K562 (cell line): Measurements from ENCODE around the gene ENHO. TPM values are rescaled to one million over a fixed set of nuclear protein-coding genes. Genes with fewer than 3 reads are reported as not detected.

Source experiments
- ATAC-seq: fragments of 200-7000 bp; cut with Tn5 transposase; 3 replicates; pipeline ENCODE4 v1.9.1; 2020; ENCODE audit warnings: moderate library complexity
- BruUV-seq: library from RNA; stranded (reverse); fragments of 400-500 nt; replicated peaks from 2 replicates; lab custom pipeline; 2021; lab: Mats Ljungman, UMichigan
- CTCF ChIA-PET: fragments of 300-600 bp; formaldehyde crosslinking; extraction: SDS; loops from one replicate; lab custom pipeline; 2021; ENCODE audit warnings: low intra/inter-chr PET ratio; lab: Yijun Ruan, JAX
- POLR2A ChIA-PET: fragments of 300-600, 350-650 bp; sonication (Branson Sonifier 250); formaldehyde crosslinking; extraction: SDS; loops from one replicate; lab custom pipeline; 2021; ENCODE audit warnings: antibody characterized with exemption, inconsistent platforms; lab: Yijun Ruan, JAX
- DNase-seq, 4 experiments: peaks; one replicate each; pipeline versions ENCODE4 v3.0.0 to v3.0.0-alpha.2; 2011 to 2018; ENCODE audit warnings: low spot score in 3 of 4, mixed read lengths in 3 of 4; ENCODE audit errors: extremely low read depth in 1 of 4
- FAIRE-seq: peaks from 2 replicates; lab custom pipeline; 2011; peaks lifted over from hg19 to GRCh38; lab: Jason Lieb, UNC
- H2AFZ ChIP-seq: 2 replicates; pipeline ENCODE4 v1.6.0; 2011; ENCODE audit warnings: low read depth, low read length, control low read depth, inconsistent platforms
- H3K27ac ChIP-seq: fragments of 200-600 bp; 3 replicates; pipeline ENCODE4 v1.8.0; 2011; ENCODE audit warnings: low read depth, mild to moderate bottlenecking, control low read depth, inconsistent platforms, low read length, moderate library complexity, mixed read lengths; ENCODE audit errors: extremely low read depth
- H3K27me3 ChIP-seq, 2 experiments: fragments of 300-600 bp in 1 of 2; 2 replicates in 1 of 2; 3 replicates in 1 of 2; pipeline versions ENCODE4 v1.6.0 to v1.8.0; 2011; ENCODE audit warnings: inconsistent platforms in 2 of 2, low read length in 2 of 2, mild to moderate bottlenecking in 1 of 2, mixed read lengths in 1 of 2, moderate library complexity in 1 of 2; ENCODE audit not compliant: control insufficient read depth in 2 of 2, insufficient read depth in 2 of 2
- H3K36me3 ChIP-seq: fragments of 300-600 bp; 3 replicates; pipeline ENCODE4 v1.8.0; 2011; ENCODE audit warnings: mild to moderate bottlenecking, low read length, inconsistent platforms; ENCODE audit not compliant: control insufficient read depth, insufficient read depth
- H3K4me1 ChIP-seq, 2 experiments: fragments of 200-600 bp in 1 of 2; replicated peaks in 1 of 2; 2 replicates in 1 of 2; 3 replicates in 1 of 2; pipeline versions ENCODE4 v1.5.1 to v1.8.0; 2011; ENCODE audit warnings: inconsistent platforms in 2 of 2, low read length in 2 of 2, mild to moderate bottlenecking in 1 of 2, mixed read lengths in 1 of 2, moderate library complexity in 1 of 2; ENCODE audit not compliant: control insufficient read depth in 2 of 2, insufficient read depth in 2 of 2
- H3K4me2 ChIP-seq: 2 replicates; pipeline ENCODE4 v1.6.1; 2011; ENCODE audit warnings: low read length, control low read depth, inconsistent platforms, mixed read lengths; ENCODE audit not compliant: insufficient read depth
- H3K4me3 ChIP-seq: fragments of 200-600 bp; sonication (generic), shearing (Covaris generic); 2 replicates; pipeline ENCODE4 v1.5.1; 2016; ENCODE audit warnings: control low read depth, inconsistent platforms
- H3K79me2 ChIP-seq: fragments of 200-600 bp; 3 replicates; pipeline ENCODE4 v1.8.0; 2011; ENCODE audit warnings: low read length, inconsistent platforms; ENCODE audit not compliant: control insufficient read depth, insufficient read depth
- H3K9ac ChIP-seq, 2 experiments: 2 replicates each; pipeline versions ENCODE4 v1.6.0 to v1.6.1; 2011; ENCODE audit warnings: low read depth in 2 of 2, low read length in 2 of 2, control low read depth in 1 of 2, inconsistent platforms in 1 of 2, mild to moderate bottlenecking in 1 of 2, mixed read lengths in 1 of 2; ENCODE audit not compliant: insufficient read depth in 1 of 2
- H3K9me1 ChIP-seq: one replicate; pipeline ENCODE4 v1.6.0; 2011; ENCODE audit warnings: inconsistent platforms, mild to moderate bottlenecking, low read length, moderate library complexity; ENCODE audit not compliant: control insufficient read depth, insufficient read depth
- H3K9me3 ChIP-seq: replicated peaks from 2 replicates; pipeline ENCODE4 v1.5.1; 2011; ENCODE audit warnings: low read depth, low read length, inconsistent platforms; ENCODE audit not compliant: control insufficient read depth, insufficient read depth
- H4K20me1 ChIP-seq: replicated peaks from 2 replicates; pipeline ENCODE4 v1.6.1; 2011; ENCODE audit warnings: low read length, inconsistent platforms, mixed read lengths; ENCODE audit not compliant: control insufficient read depth, insufficient read depth
- ETS1 ChIP-seq: conservative IDR thresholded peaks from 2 replicates; pipeline ENCODE4 v1.6.1; 2011; ENCODE audit warnings: low read depth, mild to moderate bottlenecking, low read length; ENCODE audit not compliant: control insufficient read depth
- FOSL1 ChIP-seq: fragments of 200-800 bp; sonication (Bioruptor generic); conservative IDR thresholded peaks from 2 replicates; pipeline ENCODE4 v1.6.1; 2016; ENCODE audit warnings: missing genetic modification characterization, missing compliant biosample characterization
- FOXA3 ChIP-seq, 2 experiments: fragments of 450-650 bp in 1 of 2; sonication (generic) in 1 of 2; formaldehyde crosslinking; IDR thresholded peaks in 1 of 2; conservative IDR thresholded peaks in 1 of 2; 2 replicates each; pipeline versions ENCODE4 v1.4.0 to v1.8.0; 2020 to 2022; ENCODE audit warnings: mild to moderate bottlenecking in 2 of 2, missing genetic modification reagents in 1 of 2
- GABPA ChIP-seq: fragments of 200-800 bp; sonication (Bioruptor generic); conservative IDR thresholded peaks from 2 replicates; pipeline ENCODE4 v1.6.1; 2016; ENCODE audit warnings: low read depth, missing genetic modification characterization, missing compliant biosample characterization
- GMEB1 ChIP-seq: fragments of 250-450 bp; sonication (Bioruptor Pico); IDR thresholded peaks from 2 replicates; pipeline ENCODE4 v1.4.0; 2020; ENCODE audit warnings: mild to moderate bottlenecking
- KHSRP ChIP-seq: fragments of 450-650 bp; IDR thresholded peaks from 2 replicates; pipeline ENCODE4 v1.6.1; 2017
- MAFG ChIP-seq: fragments of 450-650 bp; conservative IDR thresholded peaks from 2 replicates; pipeline ENCODE4 v1.6.1; 2016; ENCODE audit warnings: missing genetic modification characterization, missing compliant biosample characterization
- NR1H2 ChIP-seq: sonication (generic); formaldehyde crosslinking; IDR thresholded peaks from 2 replicates; pipeline ENCODE4 v1.4.0; 2020; ENCODE audit warnings: mild to moderate bottlenecking, missing genetic modification reagents
- RBM25 ChIP-seq: fragments of 200-400 bp; formaldehyde crosslinking; IDR thresholded peaks from 2 replicates; pipeline ENCODE4 v1.6.1; 2018; ENCODE audit warnings: low read length, low read depth, moderate library complexity; ENCODE audit not compliant: severe bottlenecking
- SMAD1 ChIP-seq: fragments of 150-350 bp; IDR thresholded peaks from 2 replicates; pipeline ENCODE4 v1.6.1; 2014; ENCODE audit warnings: low read length, low read depth; ENCODE audit not compliant: partially characterized antibody
- SUPT5H ChIP-seq: fragments of 450-650 bp; IDR thresholded peaks from 2 replicates; pipeline ENCODE4 v1.6.1; 2016
- ZBED1 ChIP-seq: IDR thresholded peaks from 2 replicates; pipeline ENCODE4 v1.6.1; 2014
- ZNF277 ChIP-seq: fragments of 250-450 bp; sonication (Bioruptor Pico); IDR thresholded peaks from 2 replicates; pipeline ENCODE4 v1.8.0; 2022; ENCODE audit warnings: inconsistent platforms, mild to moderate bottlenecking, moderate library complexity, borderline replicate concordance
- WGBS: fragments of 100-300 bp; shearing (Covaris generic); methylation state at CpG from one replicate; pipeline ENCODE4 v1.1.6; 2016; ENCODE audit warnings: low coverage, mixed read lengths; ENCODE audit not compliant: insufficient coverage; ENCODE audit errors: missing lambda C conversion rate; 5-methylcytosine and 5-hydroxymethylcytosine counted together
- in situ Hi-C: fragments of 300-500 bp; cut with MboI; formaldehyde crosslinking; loops from 4 replicates; pipeline ENCODE4 v1.15.0; 2018; ENCODE audit warnings: inconsistent platforms, mixed read lengths
- intact Hi-C: fragments of 100-400 bp; cut with micrococcal nuclease; formaldehyde crosslinking; loops from 2 replicates; pipeline ENCODE4 v1.14.2; 2022
- polyA plus RNA-seq, 8 experiments: library from polyadenylated mRNA; depleted of rRNA in 4 of 8; stranded (reverse) in 5 of 8; unstranded in 3 of 8; fragments of >200 nt; fragmentation: Nextera tagmentation in 2 of 8; fragmentation: Illumina TruSeq in 1 of 8; extraction: Ambion mirVana in 2 of 8; extraction: Trizol in 1 of 8; gene quantifications; 2 replicates each; pipeline versions ENCODE4 v1.2.1 to v1.2.3, GENCODE V29; 2011 to 2014; ENCODE audit warnings: inconsistent platforms in 1 of 8, missing spikeins in 1 of 8
- total RNA-seq, 7 experiments: library from RNA; depleted of rRNA in 6 of 7; stranded (reverse); fragments of >200 nt in 6 of 7; fragmentation: Illumina TruSeq in 2 of 7; extraction: Trizol in 2 of 7; gene quantifications; 2 replicates each; pipeline versions ENCODE4 v1.2.1 to v1.2.3, GENCODE V29; 2011 to 2021; ENCODE audit warnings: low replicate concordance in 1 of 7

Gene ENHO
- total and polyA plus RNA-seq, 9 of the 15 experiments (the other 6 are each of a cell fraction or from before 2014, with no cell fraction given) = 0.24 TPM; not detected in 8

- intact Hi-C loops = no loop called here
- Histone ChIP-seq H3K4me2 (no peak overlapping the region), H3K36me3 (no peaks in the 10 kb centered on the region), H3K9ac (no peak overlapping the region)
- no peak for ATAC-seq
- 0% methylated on average over 6 of the region's 9 CpGs for WGBS
- no TSS peak for BruUV-seq
- TF ChIP-seq ZBED1 (no peak), GMEB1 (CRISPR knock-in tag) (no peak), KHSRP (no peak), ETS1 (no peak), SMAD1 (no peak), ZNF277 (CRISPR knock-in tag) (no peak), FOXA3 (CRISPR knock-in tag; conservative IDR thresholded peaks at IDR 0.05 in 1 of 2, IDR thresholded peaks at IDR 0.05 in 1 of 2) (no peak), GABPA (tag) (no peak), NR1H2 (CRISPR knock-in tag) (no peak), RBM25 (no peak), FOSL1 (no peak), SUPT5H (no peak), MAFG (tag) (no peak)
- TF ChIP-seq, all 486 proteins: peak for 0
- H3K79me2 ChIP-seq = no peaks in the 10 kb centered on the region
- ChIA-PET CTCF (no interaction called here), POLR2A (interaction anchor here (0.6 to 0.7 kb wide), 2 partner anchors 97 to 105 kb away, joined by 3 to 4 read pairs; no protein-coding TSS in a partner anchor)
- no peak overlapping the region for H3K27ac ChIP-seq
- no peak overlapping the region for H3K4me3 ChIP-seq
- no peak for FAIRE-seq
- H3K9me3 ChIP-seq = no peaks in the 10 kb centered on the region
- H3K27me3 ChIP-seq = peaks cover 0 to 6% of the 10 kb centered on the region in 2 experiments; a peak in 3 of 5 replicates
- no peaks in the 10 kb centered on the region for H3K9me1 ChIP-seq
- no peak overlapping the region for H2AFZ ChIP-seq
- no peaks in the 10 kb centered on the region; a peak in 1 of 5 replicates for H3K4me1 ChIP-seq
- H4K20me1 ChIP-seq = no peaks in the 10 kb centered on the region
- no peak for DNase-seq
- in situ Hi-C loops = no loop called here
Measured at GRCh38 chr9:34512131-34513078, 10.4 kb downstream of the ENHO start.
